ENCODE results near the gene CLDN20. TPM values are rescaled to one million over a fixed set of nuclear protein-coding genes. Genes with fewer than 3 reads are reported as not detected.
A peak's percentile ranks its signal among the peaks of the same experiment; 100 is the strongest.
"Not testable (repeated sequence)": the region's sequence is repeated elsewhere in the genome, so short reads cannot be mapped to it uniquely, and the experiment has no call there.

CLDN20 gene
- total RNA-seq, 1 donor from 2014 or later: not detected

- intact Hi-C loops (cut with DNase I): no loop called here
- H3K27me3 ChIP-seq: no peaks in the 10 kb centered on the region
- no peaks in the 10 kb centered on the region for H3K9me3 ChIP-seq
- peaks cover 12% of the 10 kb centered on the region for H3K4me1 ChIP-seq
- H3K27ac ChIP-seq: no peak overlapping the region
- H3K4me3 ChIP-seq: no peak overlapping the region
- TF ChIP-seq POLR2AphosphoS5 (IDR thresholded peaks at IDR 0.05; ENCODE audit: insufficient read depth in 1 of 2, low read depth in 1 of 2): no peak
- TF ChIP-seq CTCF (IDR thresholded peaks at IDR 0.05): no peak
- TF ChIP-seq POLR2A (IDR thresholded peaks at IDR 0.05): no peak
- H3K36me3 ChIP-seq: no peaks in the 10 kb centered on the region
- DNase-seq (ENCODE audit: extremely low spot score in 2 of 2): no peak
Measured at GRCh38 chr6:155265843-155266535, 2.2 kb downstream of the CLDN20 start.

GRCh38 chr6:155267411-155267810 is 3.6 kb downstream of the CLDN20 start:
- TF ChIP-seq POLR2AphosphoS5 (IDR thresholded peaks at IDR 0.05; ENCODE audit: insufficient read depth in 1 of 2, low read depth in 1 of 2): peak in 1 of 2 donors; percentile 29
- TF ChIP-seq CTCF (IDR thresholded peaks at IDR 0.05): no peak
- intact Hi-C loops (cut with DNase I): no loop called here
- no peaks in the 10 kb centered on the region for H3K36me3 ChIP-seq
- no peak overlapping the region for H3K27ac ChIP-seq
- no peak for DNase-seq (ENCODE audit: extremely low spot score in 2 of 2)
- H3K27me3 ChIP-seq: no peaks in the 10 kb centered on the region
- peaks cover 20% of the 10 kb centered on the region for H3K4me1 ChIP-seq
- no peak overlapping the region for H3K4me3 ChIP-seq
- no peaks in the 10 kb centered on the region for H3K9me3 ChIP-seq

GRCh38 chr6:155268088-155268867 is 4.5 kb downstream of the CLDN20 start:
- peaks cover 29% of the 10 kb centered on the region for H3K4me1 ChIP-seq
- H3K36me3 ChIP-seq; DNase-seq (ENCODE audit: extremely low spot score in 2 of 2); intact Hi-C loops (cut with DNase I); H3K9me3 ChIP-seq; H3K27ac ChIP-seq; H3K4me3 ChIP-seq; H3K27me3 ChIP-seq: not testable (repeated sequence)

GRCh38 chr6:155269765-155270164 is 6.0 kb downstream of the CLDN20 start:
- Histone ChIP-seq H3K27ac (no peak overlapping the region), H3K36me3 (no peaks in the 10 kb centered on the region), H3K4me3 (no peak overlapping the region), H3K27me3 (no peaks in the 10 kb centered on the region), H3K9me3 (no peaks in the 10 kb centered on the region), H3K4me1 (peaks cover 34% of the 10 kb centered on the region)
- DNase-seq (ENCODE audit: extremely low spot score in 2 of 2): no peak
- intact Hi-C loops (cut with DNase I): no loop called here
- no peak for TF ChIP-seq CTCF (IDR thresholded peaks at IDR 0.05)

GRCh38 chr6:155270561-155271091 is 6.8 kb downstream of the CLDN20 start:
- intact Hi-C loops (cut with DNase I): no loop called here
- no peak for DNase-seq (ENCODE audit: extremely low spot score in 2 of 2)
- TF ChIP-seq CTCF (IDR thresholded peaks at IDR 0.05) (no peak), POLR2AphosphoS5 (IDR thresholded peaks at IDR 0.05; ENCODE audit: insufficient read depth in 1 of 2, low read depth in 1 of 2) (no peak), POLR2A (IDR thresholded peaks at IDR 0.05) (no peak)

More at GRCh38 chr6:155270561-155271091, 6.8 kb downstream of the CLDN20 start:
- Histone ChIP-seq H3K27ac (no peak overlapping the region), H3K36me3 (no peaks in the 10 kb centered on the region), H3K27me3 (no peaks in the 10 kb centered on the region), H3K4me3 (no peak overlapping the region), H3K4me1 (peaks cover 28% of the 10 kb centered on the region), H3K9me3 (no peaks in the 10 kb centered on the region)
